Liver (tissue), 9 donors: ENCODE data around the gene LLGL1. TPM values are rescaled to one million over a fixed set of nuclear protein-coding genes. Genes with fewer than 3 reads are reported as not detected.

Experiments used
- DNase-seq: peaks from one replicate; pipeline ENCODE4 v3.0.0-alpha.2; 2017; ENCODE audit warnings: low spot score
- H3K27ac ChIP-seq, 2 donors: one replicate each; pipeline ENCODE4 v1.7.0; 2013; ENCODE audit warnings: inconsistent platforms in 2 of 2, low read length in 2 of 2, control low read depth in 1 of 2, low read depth in 1 of 2, mild to moderate bottlenecking in 1 of 2
- H3K27me3 ChIP-seq, 4 donors: one replicate each; pipeline versions ENCODE4 v1.6.1 to v1.7.0; 2013; ENCODE audit warnings: low read length in 3 of 4, inconsistent platforms in 1 of 4, mild to moderate bottlenecking in 1 of 4, moderate library complexity in 1 of 4; ENCODE audit not compliant: control insufficient read depth in 4 of 4, insufficient read depth in 4 of 4
- H3K36me3 ChIP-seq, 4 donors: one replicate each; pipeline versions ENCODE4 v1.6.1 to v1.7.0; 2013; ENCODE audit warnings: low read length in 3 of 4, mild to moderate bottlenecking in 3 of 4, low read depth in 1 of 4, moderate library complexity in 1 of 4; ENCODE audit not compliant: control insufficient read depth in 4 of 4, insufficient read depth in 3 of 4
- H3K4me1 ChIP-seq, 4 donors: one replicate each; pipeline versions ENCODE4 v1.6.1 to v1.7.0; 2013; ENCODE audit warnings: low read length in 3 of 4, mild to moderate bottlenecking in 3 of 4, moderate library complexity in 1 of 4; ENCODE audit not compliant: control insufficient read depth in 4 of 4, insufficient read depth in 4 of 4
- H3K4me3 ChIP-seq, 3 donors: one replicate each; pipeline versions ENCODE4 v1.6.1 to v1.7.0; 2013; ENCODE audit warnings: low read length in 3 of 3, control low read depth in 1 of 3, low read depth in 1 of 3, mild to moderate bottlenecking in 1 of 3
- H3K9ac ChIP-seq, 2 donors: one replicate each; pipeline ENCODE4 v1.7.0; 2013; ENCODE audit warnings: low read length in 2 of 2, mild to moderate bottlenecking in 2 of 2, moderate library complexity in 2 of 2, control low read depth in 1 of 2, low read depth in 1 of 2
- H3K9me3 ChIP-seq, 4 donors: one replicate each; pipeline versions ENCODE4 v1.6.1 to v1.7.0; 2013; ENCODE audit warnings: low read length in 3 of 4; ENCODE audit not compliant: control insufficient read depth in 4 of 4
- EGR1 ChIP-seq, 2 donors: IDR thresholded peaks; 2 replicates each; pipeline ENCODE4 v1.6.1; 2016 to 2018; ENCODE audit warnings: antibody characterized with exemption in 2 of 2, low read depth in 2 of 2
- FOXA1 ChIP-seq: IDR thresholded peaks from 2 replicates; pipeline ENCODE4 v1.6.1; 2016; ENCODE audit warnings: antibody characterized with exemption
- FOXA2 ChIP-seq: IDR thresholded peaks from 2 replicates; pipeline ENCODE4 v1.6.1; 2016; ENCODE audit warnings: antibody characterized with exemption
- GABPA ChIP-seq, 2 donors: IDR thresholded peaks in 1 of 2; conservative IDR thresholded peaks in 1 of 2; 2 replicates each; pipeline ENCODE4 v1.6.1; 2016; ENCODE audit warnings: antibody characterized with exemption in 2 of 2, mild to moderate bottlenecking in 1 of 2, moderate library complexity in 1 of 2
- HNF4A ChIP-seq, 2 donors: conservative IDR thresholded peaks; 2 replicates each; pipeline ENCODE4 v1.6.1; 2016; ENCODE audit warnings: antibody characterized with exemption in 2 of 2, mild to moderate bottlenecking in 2 of 2
- HNF4G ChIP-seq: IDR thresholded peaks from 2 replicates; pipeline ENCODE4 v1.6.1; 2016; ENCODE audit warnings: antibody characterized with exemption
- JUND ChIP-seq, 2 donors: IDR thresholded peaks; 2 replicates each; pipeline ENCODE4 v1.6.1; 2016; ENCODE audit warnings: antibody characterized with exemption in 2 of 2
- NR2F2 ChIP-seq: IDR thresholded peaks from 2 replicates; pipeline ENCODE4 v1.6.1; 2016; ENCODE audit warnings: antibody characterized with exemption
- RXRA ChIP-seq, 2 donors: IDR thresholded peaks; 2 replicates each; pipeline ENCODE4 v1.6.1; 2017 to 2018; ENCODE audit warnings: antibody characterized with exemption in 2 of 2, mild to moderate bottlenecking in 1 of 2
- SP1 ChIP-seq: IDR thresholded peaks from 2 replicates; pipeline ENCODE4 v1.6.1; 2018; ENCODE audit warnings: antibody characterized with exemption, mild to moderate bottlenecking
- TAF1 ChIP-seq: conservative IDR thresholded peaks from 2 replicates; pipeline ENCODE4 v1.6.1; 2016; ENCODE audit warnings: antibody characterized with exemption, mild to moderate bottlenecking
- YY1 ChIP-seq: IDR thresholded peaks from 2 replicates; pipeline ENCODE4 v1.6.1; 2016; ENCODE audit warnings: antibody characterized with exemption, mild to moderate bottlenecking
- WGBS: extraction: QIAGEN DNeasy Blood & Tissue Kit; methylation state at CpG from one replicate; pipeline ENCODE4 v1.1.7; 2013; 5-methylcytosine and 5-hydroxymethylcytosine counted together
- polyA plus RNA-seq, 2 donors: library from polyadenylated mRNA; stranded (reverse) in 1 of 2; unstranded in 1 of 2; fragments of 200-250 nt in 1 of 2; fragments of >200 nt in 1 of 2; fragmentation: Nextera tagmentation in 1 of 2; extraction: Ambion mirVana in 1 of 2; gene quantifications; one replicate each; pipeline versions ENCODE4 v1.2.1 to v1.2.3, GENCODE V29; 2013 to 2015
- total RNA-seq, 2 donors: library from RNA; depleted of rRNA; stranded (reverse); fragments of >200 nt; gene quantifications; one replicate each; pipeline ENCODE4 v1.2.3, GENCODE V29; 2014
- TF ChIP-seq, protein P1 (sequence below): IDR thresholded peaks from 2 replicates; pipeline ENCODE4 v1.6.1; 2016; ENCODE audit warnings: antibody characterized with exemption
- TF ChIP-seq, protein P2 (sequence below): fragments of 150-350 bp; IDR thresholded peaks from 2 replicates; pipeline ENCODE4 v1.5.1; 2017; ENCODE audit warnings: improper control_type of control experiment, low read depth, low read length; ENCODE audit not compliant: missing input control
- TF ChIP-seq, protein P3 (sequence below): IDR thresholded peaks from 2 replicates; pipeline ENCODE4 v1.6.1; 2016; ENCODE audit warnings: antibody characterized with exemption
- donor health status: healthy.
- donor health status: healthy.
- donor health status: healthy.
- donor health status: healthy.
- donor health status: healthy.

Gene LLGL1
- total and polyA plus RNA-seq, 4 donors, result 0.39 to 12.0 (median 2.8) TPM

DNA sequence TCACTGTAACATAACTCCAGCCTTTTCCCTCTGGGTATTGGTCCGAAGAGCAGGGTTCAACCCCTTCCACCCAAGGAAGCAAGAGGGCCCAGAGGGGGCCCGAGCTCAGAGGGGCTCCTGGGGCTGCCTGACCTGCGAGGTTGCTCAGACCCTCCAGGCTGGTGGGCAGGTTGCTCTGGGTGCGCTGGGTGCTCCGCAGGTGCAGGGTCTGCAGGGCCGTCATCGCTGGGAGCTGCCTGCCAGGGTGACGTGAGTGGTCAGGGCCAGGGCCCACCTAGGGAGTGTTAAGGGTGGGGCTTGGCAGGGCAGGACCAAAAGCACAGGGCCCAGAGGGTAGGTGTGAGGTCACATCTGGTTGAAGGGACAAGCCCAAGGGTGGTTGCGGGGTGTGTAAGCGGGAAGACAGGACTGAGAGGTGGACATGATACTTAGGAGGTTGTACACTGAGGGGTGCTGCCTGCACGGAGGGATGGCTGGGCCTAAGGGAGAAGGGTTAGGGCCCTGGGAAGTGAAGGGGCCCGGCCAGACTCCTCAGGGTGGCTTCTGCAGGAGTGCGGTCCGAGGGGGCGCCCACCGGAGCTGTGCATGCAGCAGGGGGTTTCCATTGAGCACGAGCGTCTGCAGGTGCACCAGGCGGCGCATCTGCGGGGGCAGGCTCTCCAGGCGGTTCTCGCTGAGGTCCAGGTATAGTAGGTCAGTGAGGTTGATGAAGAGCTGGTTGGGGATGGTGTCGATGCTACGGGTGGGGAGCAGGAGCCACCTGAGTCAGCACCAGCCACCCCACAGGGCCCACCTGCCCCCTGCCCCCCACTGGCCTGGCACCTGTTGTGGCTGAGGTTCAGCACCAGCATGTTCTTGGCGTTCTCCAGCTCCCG lies 28.7 kb downstream of the LLGL1 start:
- Histone ChIP-seq H3K27me3 (no peaks in the 10 kb centered on the region), H3K4me1 (peaks cover 11 to 28% (median 17%) of the 10 kb centered on the region in 4 donors), H3K9ac (no peak overlapping the region), H3K9me3 (no peaks in the 10 kb centered on the region), H3K27ac (no peak overlapping the region), H3K36me3 (peaks cover 14 to 41% (median 36%) of the 10 kb centered on the region in 4 donors), H3K4me3 (no peak overlapping the region)
- TF ChIP-seq EGR1 (IDR thresholded peaks at IDR 0.05; ENCODE audit: low read depth in 2 of 2) (no peak), RXRA (IDR thresholded peaks at IDR 0.05) (no peak), FOXA1 (no peak), FOXA2 (no peak), HNF4A (conservative IDR thresholded peaks at IDR 0.05) (no peak), GABPA (IDR thresholded peaks at IDR 0.05 in 1 of 2, conservative IDR thresholded peaks at IDR 0.05 in 1 of 2) (no peak), YY1 (no peak)
- TF ChIP-seq, protein P1, sequence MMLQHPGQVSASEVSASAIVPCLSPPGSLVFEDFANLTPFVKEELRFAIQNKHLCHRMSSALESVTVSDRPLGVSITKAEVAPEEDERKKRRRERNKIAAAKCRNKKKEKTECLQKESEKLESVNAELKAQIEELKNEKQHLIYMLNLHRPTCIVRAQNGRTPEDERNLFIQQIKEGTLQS, result no peak
- TF ChIP-seq, protein P2, sequence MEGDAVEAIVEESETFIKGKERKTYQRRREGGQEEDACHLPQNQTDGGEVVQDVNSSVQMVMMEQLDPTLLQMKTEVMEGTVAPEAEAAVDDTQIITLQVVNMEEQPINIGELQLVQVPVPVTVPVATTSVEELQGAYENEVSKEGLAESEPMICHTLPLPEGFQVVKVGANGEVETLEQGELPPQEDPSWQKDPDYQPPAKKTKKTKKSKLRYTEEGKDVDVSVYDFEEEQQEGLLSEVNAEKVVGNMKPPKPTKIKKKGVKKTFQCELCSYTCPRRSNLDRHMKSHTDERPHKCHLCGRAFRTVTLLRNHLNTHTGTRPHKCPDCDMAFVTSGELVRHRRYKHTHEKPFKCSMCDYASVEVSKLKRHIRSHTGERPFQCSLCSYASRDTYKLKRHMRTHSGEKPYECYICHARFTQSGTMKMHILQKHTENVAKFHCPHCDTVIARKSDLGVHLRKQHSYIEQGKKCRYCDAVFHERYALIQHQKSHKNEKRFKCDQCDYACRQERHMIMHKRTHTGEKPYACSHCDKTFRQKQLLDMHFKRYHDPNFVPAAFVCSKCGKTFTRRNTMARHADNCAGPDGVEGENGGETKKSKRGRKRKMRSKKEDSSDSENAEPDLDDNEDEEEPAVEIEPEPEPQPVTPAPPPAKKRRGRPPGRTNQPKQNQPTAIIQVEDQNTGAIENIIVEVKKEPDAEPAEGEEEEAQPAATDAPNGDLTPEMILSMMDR, result no peak
- 96% methylated on average over 27 of the region's 27 CpGs for WGBS
- no peak for DNase-seq

DNA sequence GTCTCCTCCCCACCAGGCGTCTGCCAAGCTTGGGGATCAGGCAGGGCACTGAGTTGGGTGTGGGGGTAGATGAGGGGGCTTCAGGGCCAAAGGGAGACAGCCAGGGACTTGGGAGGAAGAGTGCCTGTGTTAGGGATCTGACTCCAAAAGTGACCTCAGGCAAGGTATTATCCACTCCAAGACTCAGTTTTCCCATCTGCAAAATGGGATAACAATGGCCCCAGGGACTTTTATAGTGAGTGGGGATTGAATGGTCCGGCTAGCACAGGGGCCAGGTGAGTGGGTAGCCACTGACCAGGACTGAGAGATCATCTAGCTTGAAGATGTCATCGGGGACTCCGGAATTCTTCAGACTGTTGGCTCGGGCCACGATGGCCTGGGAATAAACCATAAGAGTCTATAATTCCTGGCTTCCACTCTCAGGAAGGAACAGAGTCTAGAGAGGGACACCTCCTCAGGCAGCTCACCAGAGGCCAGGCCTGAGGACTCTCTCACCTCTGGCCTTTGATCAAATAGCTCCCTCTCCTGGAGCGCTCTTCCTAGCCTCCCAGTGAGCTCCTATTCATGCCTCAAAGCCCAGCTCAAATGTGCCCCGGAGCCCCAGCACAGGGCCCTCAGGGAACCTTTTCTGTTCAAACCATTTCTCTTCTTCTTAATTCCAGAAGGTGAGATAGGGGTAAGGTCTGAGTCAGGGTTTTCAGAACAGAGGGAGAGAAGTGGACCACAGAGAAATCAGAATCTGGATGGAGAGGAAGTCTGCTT lies 29.6 kb downstream of the LLGL1 start:
- H3K9me3 ChIP-seq, result no peaks in the 10 kb centered on the region
- H3K27me3 ChIP-seq, result no peaks in the 10 kb centered on the region
- 97% methylated on average over 8 of the region's 8 CpGs for WGBS
- peaks cover 14 to 40% (median 35%) of the 10 kb centered on the region in 4 donors for H3K36me3 ChIP-seq
- no peak overlapping the region for H3K27ac ChIP-seq
- DNase-seq, result no peak
- no peak overlapping the region for H3K4me3 ChIP-seq
- H3K4me1 ChIP-seq, result peaks cover 15 to 33% (median 19%) of the 10 kb centered on the region in 4 donors
- TF ChIP-seq, protein P1, result no peak
- TF ChIP-seq SP1, result no peak
- H3K9ac ChIP-seq, result no peak overlapping the region

DNA sequence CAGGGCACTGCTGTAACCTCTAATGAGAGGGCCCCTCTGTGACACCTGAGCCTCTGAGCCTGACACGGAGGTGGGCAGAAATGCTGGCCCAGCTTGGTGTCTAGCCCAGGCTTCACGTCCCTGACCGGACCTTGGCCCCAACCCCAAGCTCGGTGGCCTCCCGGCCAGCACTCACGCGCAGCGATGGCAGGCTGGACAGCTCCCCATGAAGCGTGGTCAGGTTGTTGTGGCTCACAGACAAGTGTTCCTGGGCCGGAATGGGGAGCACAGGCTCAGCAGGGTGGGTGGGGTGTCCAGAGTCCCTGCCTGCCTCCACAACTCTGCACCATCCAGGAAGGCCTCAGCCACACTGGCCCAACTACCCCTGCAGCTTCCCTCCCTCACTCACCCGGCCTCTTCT lies 30.9 kb downstream of the LLGL1 start:
- no peak for DNase-seq
- peaks cover 14 to 28% (median 27%) of the 10 kb centered on the region in 4 donors for H3K36me3 ChIP-seq
- no peaks in the 10 kb centered on the region for H3K27me3 ChIP-seq
- peaks cover 18 to 42% (median 26%) of the 10 kb centered on the region in 4 donors for H3K4me1 ChIP-seq
- H3K9me3 ChIP-seq, result no peaks in the 10 kb centered on the region
- TF ChIP-seq HNF4G (no peak), SP1 (no peak), FOXA1 (no peak), FOXA2 (no peak), GABPA (IDR thresholded peaks at IDR 0.05 in 1 of 2, conservative IDR thresholded peaks at IDR 0.05 in 1 of 2) (no peak), EGR1 (IDR thresholded peaks at IDR 0.05; ENCODE audit: low read depth in 2 of 2) (no peak), TAF1 (no peak), JUND (IDR thresholded peaks at IDR 0.05) (no peak), RXRA (IDR thresholded peaks at IDR 0.05) (no peak), NR2F2 (no peak)
- TF ChIP-seq, protein P3, sequence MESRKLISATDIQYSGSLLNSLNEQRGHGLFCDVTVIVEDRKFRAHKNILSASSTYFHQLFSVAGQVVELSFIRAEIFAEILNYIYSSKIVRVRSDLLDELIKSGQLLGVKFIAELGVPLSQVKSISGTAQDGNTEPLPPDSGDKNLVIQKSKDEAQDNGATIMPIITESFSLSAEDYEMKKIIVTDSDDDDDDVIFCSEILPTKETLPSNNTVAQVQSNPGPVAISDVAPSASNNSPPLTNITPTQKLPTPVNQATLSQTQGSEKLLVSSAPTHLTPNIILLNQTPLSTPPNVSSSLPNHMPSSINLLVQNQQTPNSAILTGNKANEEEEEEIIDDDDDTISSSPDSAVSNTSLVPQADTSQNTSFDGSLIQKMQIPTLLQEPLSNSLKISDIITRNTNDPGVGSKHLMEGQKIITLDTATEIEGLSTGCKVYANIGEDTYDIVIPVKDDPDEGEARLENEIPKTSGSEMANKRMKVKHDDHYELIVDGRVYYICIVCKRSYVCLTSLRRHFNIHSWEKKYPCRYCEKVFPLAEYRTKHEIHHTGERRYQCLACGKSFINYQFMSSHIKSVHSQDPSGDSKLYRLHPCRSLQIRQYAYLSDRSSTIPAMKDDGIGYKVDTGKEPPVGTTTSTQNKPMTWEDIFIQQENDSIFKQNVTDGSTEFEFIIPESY, result no peak
- H3K27ac ChIP-seq, result no peak overlapping the region
- H3K4me3 ChIP-seq, result no peak overlapping the region
- WGBS, result 83% methylated on average over 11 of the region's 11 CpGs
- no peak overlapping the region for H3K9ac ChIP-seq
